ENCODE results near the gene SUPT20H. TPM values are rescaled to one million over a fixed set of nuclear protein-coding genes. Genes with fewer than 3 reads are reported as not detected.

SUPT20H gene
- polyA plus RNA-seq, 1 donor from 2014 or later, result 89.2 TPM

- Histone ChIP-seq H3K9ac (ENCODE audit: low read length) (no peak overlapping the region), H2AFZ (ENCODE audit: low read depth, low read length) (no peak overlapping the region), H3K9me2 (ENCODE audit: insufficient read depth, low read length) (no peaks in the 10 kb centered on the region), H3F3A (ENCODE audit: insufficient read depth, low read length, poor library complexity, severe bottlenecking) (no peaks in the 10 kb centered on the region), H3K4me2 (ENCODE audit: low read length) (no peak overlapping the region), H4K20me1 (ENCODE audit: insufficient read depth) (no peaks in the 10 kb centered on the region), H3K27ac (ENCODE audit: low read length) (no peak overlapping the region), H3K27me3 (ENCODE audit: insufficient read depth, low read depth, low read length) (no peaks in the 10 kb centered on the region), H3K36me3 (ENCODE audit: insufficient read depth, low read length) (no peaks in the 10 kb centered on the region), H3K79me2 (replicated peaks; ENCODE audit: insufficient read depth, low read length) (no peaks in the 10 kb centered on the region), H3K9me3 (ENCODE audit: low read length) (no peaks in the 10 kb centered on the region), H3K4me3 (ENCODE audit: low read length) (no peak overlapping the region)
- TF ChIP-seq EZH2 (IDR thresholded peaks at IDR 0.05; ENCODE audit: borderline replicate concordance, insufficient read depth, low read length, poor library complexity, severe bottlenecking), result no peak
- TF ChIP-seq POLR2AphosphoS5 (IDR thresholded peaks at IDR 0.05), result no peak
- TF ChIP-seq TAF1 (IDR thresholded peaks at IDR 0.05; ENCODE audit: low read depth), result no peak
- no peak for TF ChIP-seq REST (IDR thresholded peaks at IDR 0.05; ENCODE audit: borderline replicate concordance)
- no peak for TF ChIP-seq MXI1 (conservative IDR thresholded peaks at IDR 0.05; ENCODE audit: poor library complexity, severe bottlenecking)
- no peak for TF ChIP-seq RAD21 (conservative IDR thresholded peaks at IDR 0.05)
- TF ChIP-seq CTCF (IDR thresholded peaks at IDR 0.05; ENCODE audit: poor library complexity, severe bottlenecking), result no peak
- no peak for TF ChIP-seq SMC3 (conservative IDR thresholded peaks at IDR 0.05; ENCODE audit: poor library complexity)
- TF ChIP-seq EP300 (conservative IDR thresholded peaks at IDR 0.05; ENCODE audit: poor library complexity, severe bottlenecking), result no peak
Measured at GRCh38 chr13:36959456-36960116, 99.9 kb downstream of the SUPT20H start.

Other genes with a start within 250 kb of the SUPT20H start
- 11.2 and 14.2 TPM in 2 replicates for gene RFXAP, start 240.5 kb downstream of the SUPT20H start, polyA plus RNA-seq
- 2.3 and 2.5 TPM in 2 replicates for gene SMAD9, start 139.4 kb downstream of the SUPT20H start, polyA plus RNA-seq
- 50.4 and 63.0 TPM in 2 replicates for gene ALG5, start 60.3 kb downstream of the SUPT20H start, polyA plus RNA-seq
- gene EXOSC8, start 58.9 kb downstream of the SUPT20H start, polyA plus RNA-seq, result 68.4 and 81.4 TPM in 2 replicates
- gene CSNK1A1L, start 46.0 kb upstream of the SUPT20H start, polyA plus RNA-seq, result not detected in 2 replicates

All from neural cell (in vitro differentiated cells).